SU-DHL-6 (cell line): ENCODE data around the gene CPEB3.
"Not testable (repeated sequence)": the region's sequence is repeated elsewhere in the genome, so short reads cannot be mapped to it uniquely, and the experiment has no call there.

Experiments
- H2AFZ ChIP-seq: fragments of 200-600 bp; sonication (generic); 2 replicates; pipeline ENCODE4 v1.6.1; 2014; ENCODE audit warnings: low read depth, mild to moderate bottlenecking, moderate library complexity, mixed read lengths, antibody characterized with exemption, low read length; ENCODE audit not compliant: severe bottlenecking
- H3F3A ChIP-seq: fragments of 200-600 bp; shearing (Covaris generic); 2 replicates; pipeline ENCODE4 v1.6.0; 2016; ENCODE audit warnings: antibody characterized with exemption, mild to moderate bottlenecking; ENCODE audit not compliant: insufficient read depth
- H3K27ac ChIP-seq: fragments of 200-600 bp; sonication (generic); 2 replicates; pipeline ENCODE4 v1.5.1; 2016; ENCODE audit warnings: low read depth, mild to moderate bottlenecking, low read length, moderate library complexity, mixed read lengths
- H3K27me3 ChIP-seq: fragments of 200-600 bp; sonication (generic), shearing (Covaris generic); 2 replicates; pipeline ENCODE4 v1.6.0; 2014; ENCODE audit warnings: mild to moderate bottlenecking, low read length
- H3K36me3 ChIP-seq: fragments of 200-600 bp; sonication (generic); 2 replicates; pipeline ENCODE4 v1.6.1; 2014; ENCODE audit warnings: mild to moderate bottlenecking, low read length, mixed read lengths
- H3K4me2 ChIP-seq: fragments of 300-600, 200-600 bp; shearing (Covaris generic), sonication (generic); 2 replicates; pipeline ENCODE4 v1.6.0; 2014; ENCODE audit warnings: low read length, low read depth, mild to moderate bottlenecking; ENCODE audit not compliant: poor library complexity, severe bottlenecking
- H3K4me3 ChIP-seq: fragments of 200-600 bp; sonication (generic); 2 replicates; pipeline ENCODE4 v1.5.1; 2014; ENCODE audit warnings: antibody characterized with exemption, low read length, mild to moderate bottlenecking, mixed read lengths; ENCODE audit not compliant: insufficient read depth, poor library complexity, severe bottlenecking
- H3K79me2 ChIP-seq: fragments of 200-600 bp; sonication (generic); 2 replicates; pipeline ENCODE4 v1.6.1; 2014; ENCODE audit warnings: mild to moderate bottlenecking, low read length, moderate library complexity; ENCODE audit not compliant: insufficient read depth
- H3K9ac ChIP-seq: fragments of 200-600 bp; sonication (generic); 2 replicates; pipeline ENCODE4 v1.7.0; 2014; ENCODE audit warnings: mild to moderate bottlenecking, low read length
- H3K9me2 ChIP-seq: fragments of 200-600 bp; sonication (generic); replicated peaks from 2 replicates; pipeline ENCODE4 v1.6.1; 2014; ENCODE audit warnings: low read length; ENCODE audit not compliant: insufficient read depth
- H3K9me3 ChIP-seq: fragments of 200-600 bp; sonication (generic); 2 replicates; pipeline ENCODE4 v1.6.1; 2014; ENCODE audit warnings: low read length, mixed read lengths; ENCODE audit not compliant: insufficient read depth
- H4K20me1 ChIP-seq: fragments of 200-600 bp; sonication (generic); 2 replicates; pipeline ENCODE4 v1.6.1; 2014; ENCODE audit warnings: low read depth, mild to moderate bottlenecking, antibody characterized with exemption, low read length, moderate library complexity, mixed read lengths
- EZH2phosphoT487 ChIP-seq: fragments of 200-600 bp; sonication (generic), shearing (Covaris generic); conservative IDR thresholded peaks from 2 replicates; pipeline ENCODE4 v1.6.1; 2018; ENCODE audit warnings: mild to moderate bottlenecking, antibody characterized with exemption, low read length, moderate library complexity, mixed read lengths
- TF ChIP-seq, protein P1 (sequence below): fragments of 200-600 bp; sonication (generic); IDR thresholded peaks from one replicate; pipeline ENCODE4 v1.5.1; 2017; ENCODE audit warnings: antibody characterized with exemption, mild to moderate bottlenecking, low read length, moderate library complexity; ENCODE audit not compliant: insufficient read depth, poor library complexity, severe bottlenecking

CPEB3 gene

DNA sequence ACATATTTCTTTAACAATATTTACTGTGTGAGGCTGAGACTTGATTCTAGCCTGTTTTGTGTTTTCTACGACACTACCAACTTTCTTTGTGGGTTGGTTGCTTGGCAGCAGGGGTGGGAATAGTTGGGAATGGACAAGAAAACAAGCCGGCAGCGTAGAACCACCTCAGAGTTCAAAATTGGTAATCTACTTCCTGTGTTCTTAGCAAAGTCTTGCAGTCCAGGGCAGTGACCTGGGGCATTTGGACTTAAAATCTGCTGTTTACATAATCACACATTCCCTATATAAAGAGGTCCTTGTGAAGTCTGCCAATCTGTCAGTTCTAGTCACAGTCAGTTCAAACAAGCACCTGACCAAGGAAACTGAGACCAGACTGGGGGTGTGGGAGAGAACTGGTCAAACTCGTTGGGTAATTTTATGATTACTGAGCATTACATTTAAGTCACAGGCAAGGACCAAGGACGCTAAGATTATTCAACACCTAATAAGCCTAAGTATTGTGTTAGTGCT lies 167.9 kb downstream of the CPEB3 start:
- H3K9ac ChIP-seq = no peak overlapping the region
- no peaks in the 10 kb centered on the region for H3F3A ChIP-seq
- TF ChIP-seq, protein P1, sequence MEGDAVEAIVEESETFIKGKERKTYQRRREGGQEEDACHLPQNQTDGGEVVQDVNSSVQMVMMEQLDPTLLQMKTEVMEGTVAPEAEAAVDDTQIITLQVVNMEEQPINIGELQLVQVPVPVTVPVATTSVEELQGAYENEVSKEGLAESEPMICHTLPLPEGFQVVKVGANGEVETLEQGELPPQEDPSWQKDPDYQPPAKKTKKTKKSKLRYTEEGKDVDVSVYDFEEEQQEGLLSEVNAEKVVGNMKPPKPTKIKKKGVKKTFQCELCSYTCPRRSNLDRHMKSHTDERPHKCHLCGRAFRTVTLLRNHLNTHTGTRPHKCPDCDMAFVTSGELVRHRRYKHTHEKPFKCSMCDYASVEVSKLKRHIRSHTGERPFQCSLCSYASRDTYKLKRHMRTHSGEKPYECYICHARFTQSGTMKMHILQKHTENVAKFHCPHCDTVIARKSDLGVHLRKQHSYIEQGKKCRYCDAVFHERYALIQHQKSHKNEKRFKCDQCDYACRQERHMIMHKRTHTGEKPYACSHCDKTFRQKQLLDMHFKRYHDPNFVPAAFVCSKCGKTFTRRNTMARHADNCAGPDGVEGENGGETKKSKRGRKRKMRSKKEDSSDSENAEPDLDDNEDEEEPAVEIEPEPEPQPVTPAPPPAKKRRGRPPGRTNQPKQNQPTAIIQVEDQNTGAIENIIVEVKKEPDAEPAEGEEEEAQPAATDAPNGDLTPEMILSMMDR = no peak
- no peak for TF ChIP-seq EZH2phosphoT487
- H3K27ac ChIP-seq = no peak overlapping the region
- H3K9me2 ChIP-seq = no peaks in the 10 kb centered on the region
- no peaks in the 10 kb centered on the region for H3K9me3 ChIP-seq
- H3K79me2 ChIP-seq = no peaks in the 10 kb centered on the region
- no peaks in the 10 kb centered on the region for H3K36me3 ChIP-seq
- H2AFZ ChIP-seq = no peak overlapping the region
- H3K4me2 ChIP-seq = no peak overlapping the region
- H3K27me3 ChIP-seq = no peaks in the 10 kb centered on the region
- no peak overlapping the region for H3K4me3 ChIP-seq
- H4K20me1 ChIP-seq = no peaks in the 10 kb centered on the region

DNA sequence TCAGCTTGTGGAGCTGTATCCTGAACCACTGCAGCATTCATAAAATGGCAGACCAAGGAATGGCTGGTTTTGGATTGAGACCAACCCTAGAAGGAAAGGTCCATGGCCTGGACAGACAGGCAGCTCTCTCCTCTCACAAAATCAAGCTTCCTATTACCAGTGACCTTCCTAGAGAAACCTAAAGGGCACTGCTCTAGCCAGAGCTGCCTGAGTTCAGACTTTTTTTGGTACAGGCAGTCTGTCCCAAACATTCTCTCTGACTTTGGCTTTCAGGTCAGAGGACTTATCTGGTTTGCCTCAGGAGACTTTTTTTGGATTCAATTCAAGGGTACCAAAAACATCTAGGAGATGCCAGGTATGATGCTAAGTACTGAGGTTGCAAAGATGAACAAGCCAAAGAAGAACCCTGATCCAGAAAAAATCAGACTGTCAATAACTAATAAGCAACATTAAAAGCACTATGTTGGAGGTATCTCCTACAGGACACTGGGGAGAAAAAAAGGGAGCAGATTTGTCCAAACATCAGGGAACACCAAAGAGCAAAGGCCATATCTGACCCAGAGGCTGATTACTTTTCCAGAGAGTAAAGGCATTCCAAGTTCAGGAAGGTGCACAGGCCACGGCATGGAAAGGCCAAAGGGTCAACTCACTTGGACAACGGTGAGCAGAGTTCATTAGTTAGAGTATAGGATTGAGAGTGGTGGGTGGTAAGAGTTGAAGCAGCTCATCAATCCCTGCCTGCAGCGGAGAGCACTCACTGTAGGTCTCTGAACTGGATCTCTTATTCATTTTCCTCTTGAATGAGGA lies 169.0 kb downstream of the CPEB3 start:
- Histone ChIP-seq H3K4me2 (no peak overlapping the region), H3K9me2 (no peaks in the 10 kb centered on the region), H3K27me3 (no peaks in the 10 kb centered on the region), H3K79me2 (no peaks in the 10 kb centered on the region), H3K4me3 (no peak overlapping the region), H3K36me3 (no peaks in the 10 kb centered on the region), H3K9ac (no peak overlapping the region), H3K9me3 (no peaks in the 10 kb centered on the region), H4K20me1 (no peaks in the 10 kb centered on the region), H3K27ac (no peak overlapping the region), H2AFZ (no peak overlapping the region), H3F3A (no peaks in the 10 kb centered on the region)
- TF ChIP-seq, protein P1 = no peak
- no peak for TF ChIP-seq EZH2phosphoT487

DNA sequence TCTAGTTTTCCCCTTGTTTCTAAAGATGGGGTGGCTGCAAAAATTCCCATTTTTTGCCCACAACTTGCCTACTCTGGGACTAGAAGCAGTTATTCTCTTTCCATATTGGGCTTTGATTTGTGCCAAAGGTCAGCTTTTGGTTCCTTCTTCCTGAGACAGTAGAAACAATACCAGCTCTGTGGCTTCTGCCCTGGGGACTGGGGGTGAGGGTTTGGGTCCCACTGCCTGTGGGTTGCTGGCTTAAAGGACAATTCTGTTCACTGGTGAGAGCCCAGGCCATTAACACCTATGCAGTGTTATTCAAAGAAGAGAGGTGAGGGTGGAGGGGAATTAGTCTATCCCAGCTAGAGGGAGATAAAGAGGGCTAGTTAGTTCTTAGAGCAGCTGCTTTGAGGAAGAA lies 171.5 kb downstream of the CPEB3 start:
- no peaks in the 10 kb centered on the region for H4K20me1 ChIP-seq
- no peak overlapping the region for H3K9ac ChIP-seq
- H3K27ac ChIP-seq = no peak overlapping the region
- no peaks in the 10 kb centered on the region for H3K36me3 ChIP-seq
- H3K4me3 ChIP-seq = no peak overlapping the region
- no peaks in the 10 kb centered on the region for H3K9me2 ChIP-seq
- TF ChIP-seq EZH2phosphoT487 = no peak
- TF ChIP-seq, protein P1 = no peak
- no peak overlapping the region for H3K4me2 ChIP-seq
- H2AFZ ChIP-seq = no peak overlapping the region
- no peaks in the 10 kb centered on the region for H3K27me3 ChIP-seq
- no peaks in the 10 kb centered on the region for H3K79me2 ChIP-seq
- H3K9me3 ChIP-seq = no peaks in the 10 kb centered on the region
- no peaks in the 10 kb centered on the region for H3F3A ChIP-seq

DNA sequence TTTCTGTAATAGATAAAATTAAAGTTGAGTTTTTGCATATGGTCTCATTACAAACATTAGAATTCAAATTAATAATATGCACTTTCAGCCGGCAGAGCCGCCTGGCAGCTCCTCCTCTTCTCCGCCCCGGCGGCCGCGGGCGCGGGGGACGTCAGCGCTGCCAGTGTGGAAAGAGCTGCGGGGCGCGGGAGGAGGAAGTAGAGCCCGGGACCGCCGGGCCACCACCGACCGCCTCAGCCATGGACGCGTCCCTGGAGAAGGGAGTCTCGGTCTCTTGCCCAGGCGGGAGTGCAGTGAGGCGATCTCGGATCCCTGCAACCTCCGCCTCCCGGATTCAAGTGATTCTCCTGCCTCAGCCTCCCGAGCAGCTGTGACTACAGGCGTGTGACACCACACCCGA lies 176.0 kb downstream of the CPEB3 start:
- H3K27me3 ChIP-seq, H3K4me2 ChIP-seq, H3K9ac ChIP-seq, H3F3A ChIP-seq, H2AFZ ChIP-seq, H3K9me2 ChIP-seq, H3K4me3 ChIP-seq, H3K9me3 ChIP-seq, H3K36me3 ChIP-seq, H3K79me2 ChIP-seq, H4K20me1 ChIP-seq, H3K27ac ChIP-seq: not testable (repeated sequence)
